Vagina (tissue), 2 donors: Measurements from ENCODE around the gene CHN2. TPM values are rescaled to one million over a fixed set of nuclear protein-coding genes. Genes with fewer than 3 reads are reported as not detected.

ENCODE experiments used
- DNase-seq, 2 donors: peaks; one replicate each; pipeline ENCODE4 v3.0.0-alpha.2; 2017; ENCODE audit errors: extremely low spot score in 2 of 2
- H3K27ac ChIP-seq: fragments of 200-600 bp; sonication (generic); one replicate; pipeline ENCODE4 v1.5.1; 2019
- H3K27me3 ChIP-seq: fragments of 200-600 bp; sonication (generic); one replicate; pipeline ENCODE4 v1.5.1; 2019
- H3K36me3 ChIP-seq, 2 donors: fragments of 200-600 bp; sonication (generic); one replicate each; pipeline ENCODE4 v1.5.1; 2017 to 2019
- H3K4me1 ChIP-seq: fragments of 200-600 bp; sonication (generic); one replicate; pipeline ENCODE4 v1.5.1; 2019
- H3K4me3 ChIP-seq, 2 donors: fragments of 200-600 bp; sonication (generic); 1 replicate in 1 of 2; 2 replicates in 1 of 2; pipeline ENCODE4 v1.5.1; 2016 to 2019
- H3K9me3 ChIP-seq: fragments of 200-600 bp; sonication (generic); one replicate; pipeline ENCODE4 v1.5.1; 2019
- POLR2A ChIP-seq, 2 donors: fragments of 450-650 bp; IDR thresholded peaks; one replicate each; pipeline ENCODE4 v1.6.1; 2017; ENCODE audit warnings: antibody characterized with exemption in 2 of 2, mild to moderate bottlenecking in 2 of 2, moderate library complexity in 2 of 2
- POLR2AphosphoS5 ChIP-seq, 2 donors: sonication (generic); formaldehyde crosslinking; IDR thresholded peaks; one replicate each; pipeline ENCODE4 v1.9.0; 2017; ENCODE audit warnings: antibody characterized with exemption in 2 of 2, mild to moderate bottlenecking in 2 of 2, low read depth in 1 of 2; ENCODE audit not compliant: insufficient read depth in 1 of 2
- intact Hi-C: fragments of 100-400 bp; cut with DNase I; formaldehyde crosslinking; loops from one replicate; pipeline ENCODE4 v1.15.1; 2023
- total RNA-seq: library from RNA; depleted of rRNA; stranded (reverse); fragments of >200 nt; gene quantifications from one replicate; pipeline ENCODE4 v1.2.3, GENCODE V29; 2016
- TF ChIP-seq, protein P1 (sequence below), 3 experiments: fragments of 450-650 bp in 2 of 3; fragments of 200-600 bp in 1 of 3; sonication (generic) in 1 of 3; IDR thresholded peaks; one replicate each; pipeline ENCODE4 v1.5.1; 2017 to 2019; ENCODE audit warnings: antibody characterized with exemption in 3 of 3, mild to moderate bottlenecking in 2 of 3, moderate library complexity in 2 of 3

CHN2 gene
- total RNA-seq, 1 donor from 2014 or later: 11.0 TPM

DNA sequence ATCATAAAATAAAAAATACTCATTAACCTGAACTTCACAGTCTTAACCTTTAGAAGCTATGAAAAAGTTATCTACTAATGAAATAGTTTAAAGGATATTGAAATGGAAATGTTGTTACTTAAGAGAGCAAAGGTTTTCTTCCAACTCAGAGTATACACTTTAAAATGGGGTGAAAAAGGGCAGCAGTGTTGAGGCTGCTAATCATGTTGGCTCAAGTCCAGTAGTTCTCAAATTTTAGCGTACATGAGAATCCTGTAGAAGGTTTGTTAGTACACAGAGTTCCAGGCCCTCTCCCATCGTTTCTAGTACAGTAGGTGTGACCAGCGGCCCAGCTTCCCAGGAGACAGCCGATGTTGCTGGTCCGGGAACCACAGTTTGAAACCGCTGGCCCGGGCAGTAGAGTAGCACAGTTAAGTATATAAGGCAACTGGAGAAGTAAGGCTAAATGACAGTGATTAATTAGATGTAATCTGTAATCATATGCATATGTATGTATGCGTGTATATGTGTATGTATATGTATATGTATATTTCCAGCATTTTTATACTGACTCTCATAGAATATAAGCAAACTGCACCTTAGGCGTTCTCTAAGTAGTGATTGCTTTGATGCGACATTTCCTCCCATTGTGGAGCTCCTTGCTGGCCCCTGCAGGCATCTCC is 221.8 kb downstream of the CHN2 start:
- TF ChIP-seq POLR2A (IDR thresholded peaks at IDR 0.05) (no peak), POLR2AphosphoS5 (IDR thresholded peaks at IDR 0.05; ENCODE audit: insufficient read depth in 1 of 2, low read depth in 1 of 2) (no peak)
- TF ChIP-seq, protein P1, sequence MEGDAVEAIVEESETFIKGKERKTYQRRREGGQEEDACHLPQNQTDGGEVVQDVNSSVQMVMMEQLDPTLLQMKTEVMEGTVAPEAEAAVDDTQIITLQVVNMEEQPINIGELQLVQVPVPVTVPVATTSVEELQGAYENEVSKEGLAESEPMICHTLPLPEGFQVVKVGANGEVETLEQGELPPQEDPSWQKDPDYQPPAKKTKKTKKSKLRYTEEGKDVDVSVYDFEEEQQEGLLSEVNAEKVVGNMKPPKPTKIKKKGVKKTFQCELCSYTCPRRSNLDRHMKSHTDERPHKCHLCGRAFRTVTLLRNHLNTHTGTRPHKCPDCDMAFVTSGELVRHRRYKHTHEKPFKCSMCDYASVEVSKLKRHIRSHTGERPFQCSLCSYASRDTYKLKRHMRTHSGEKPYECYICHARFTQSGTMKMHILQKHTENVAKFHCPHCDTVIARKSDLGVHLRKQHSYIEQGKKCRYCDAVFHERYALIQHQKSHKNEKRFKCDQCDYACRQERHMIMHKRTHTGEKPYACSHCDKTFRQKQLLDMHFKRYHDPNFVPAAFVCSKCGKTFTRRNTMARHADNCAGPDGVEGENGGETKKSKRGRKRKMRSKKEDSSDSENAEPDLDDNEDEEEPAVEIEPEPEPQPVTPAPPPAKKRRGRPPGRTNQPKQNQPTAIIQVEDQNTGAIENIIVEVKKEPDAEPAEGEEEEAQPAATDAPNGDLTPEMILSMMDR (IDR thresholded peaks at IDR 0.05): no peak
- H3K27me3 ChIP-seq: no peaks in the 10 kb centered on the region
- no peaks in the 10 kb centered on the region for H3K9me3 ChIP-seq

DNA sequence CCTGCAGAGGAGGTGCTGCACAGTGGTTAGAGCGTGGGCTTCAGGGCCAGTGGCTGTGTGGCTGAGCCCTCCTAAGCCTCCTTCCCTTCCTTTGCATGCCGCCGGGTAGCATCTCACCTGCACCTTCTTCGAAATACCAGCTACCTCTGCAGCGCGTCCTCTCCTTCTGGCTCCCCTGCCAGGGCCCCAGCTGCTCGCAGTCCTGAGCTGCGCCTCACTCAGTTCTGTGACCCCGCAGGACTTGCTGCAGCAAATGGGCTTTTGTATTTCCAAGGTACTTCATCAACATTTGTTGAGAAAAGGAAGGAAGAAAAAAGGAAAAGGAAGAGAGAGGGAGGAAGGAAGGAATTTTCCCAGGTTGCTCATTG is 222.3 kb downstream of the CHN2 start:
- no peak for DNase-seq
- Histone ChIP-seq H3K27ac (no peak overlapping the region), H3K27me3 (no peaks in the 10 kb centered on the region), H3K4me1 (peaks cover 6% of the 10 kb centered on the region), H3K36me3 (no peaks in the 10 kb centered on the region), H3K9me3 (no peaks in the 10 kb centered on the region), H3K4me3 (no peak overlapping the region)
- TF ChIP-seq POLR2AphosphoS5 (IDR thresholded peaks at IDR 0.05; ENCODE audit: insufficient read depth in 1 of 2, low read depth in 1 of 2): no peak
- TF ChIP-seq, protein P1 (IDR thresholded peaks at IDR 0.05): no peak
- no peak for TF ChIP-seq POLR2A (IDR thresholded peaks at IDR 0.05)
- intact Hi-C loops: no loop called here

More for the DNA sequence above, 221.8 kb downstream of the CHN2 start:
- no peak overlapping the region for H3K27ac ChIP-seq
- H3K4me1 ChIP-seq: peaks cover 6% of the 10 kb centered on the region
- H3K4me3 ChIP-seq: no peak overlapping the region
- intact Hi-C loops: no loop called here
- H3K36me3 ChIP-seq: no peaks in the 10 kb centered on the region
- no peak for DNase-seq

DNA sequence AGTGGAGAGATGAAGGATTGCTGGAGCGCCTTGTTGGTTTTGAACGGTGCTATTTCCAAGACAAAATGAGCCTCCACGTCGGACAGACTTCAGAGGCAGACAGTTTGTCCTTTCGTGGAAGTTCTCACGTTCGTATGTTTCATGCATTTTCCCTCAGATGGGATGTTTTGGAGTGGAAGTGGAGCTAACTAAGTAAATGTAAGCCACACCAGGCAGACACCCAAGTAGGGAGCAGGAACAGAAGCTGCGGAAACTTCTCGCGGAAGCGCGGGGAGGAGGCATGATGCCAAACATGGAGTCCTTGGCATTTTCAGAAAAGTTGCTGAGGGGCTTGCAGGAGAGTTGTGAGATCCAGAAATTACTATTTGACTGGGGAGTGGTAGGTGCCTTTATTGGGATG is 223.5 kb downstream of the CHN2 start:
- Histone ChIP-seq H3K36me3 (no peaks in the 10 kb centered on the region), H3K27me3 (no peaks in the 10 kb centered on the region), H3K27ac (no peak overlapping the region), H3K9me3 (no peaks in the 10 kb centered on the region), H3K4me1 (peaks cover 2% of the 10 kb centered on the region), H3K4me3 (no peak overlapping the region)
- TF ChIP-seq POLR2AphosphoS5 (IDR thresholded peaks at IDR 0.05; ENCODE audit: insufficient read depth in 1 of 2, low read depth in 1 of 2): no peak
- no peak for TF ChIP-seq POLR2A (IDR thresholded peaks at IDR 0.05)
- TF ChIP-seq, protein P1 (IDR thresholded peaks at IDR 0.05): no peak
- no peak for DNase-seq
- intact Hi-C loops: no loop called here

- no peak overlapping the region for H3K4me3 ChIP-seq
- intact Hi-C loops: no loop called here
- no peak overlapping the region for H3K27ac ChIP-seq
- no peak for TF ChIP-seq POLR2A (IDR thresholded peaks at IDR 0.05)
- TF ChIP-seq, protein P1 (IDR thresholded peaks at IDR 0.05): no peak
- no peaks in the 10 kb centered on the region for H3K36me3 ChIP-seq
- H3K9me3 ChIP-seq: no peaks in the 10 kb centered on the region
- DNase-seq: no peak
- no peaks in the 10 kb centered on the region for H3K27me3 ChIP-seq
- no peaks in the 10 kb centered on the region for H3K4me1 ChIP-seq
These were observed 224.1 kb downstream of the CHN2 start for GRCh38 chr7:29418651-29419050.

- H3K27ac ChIP-seq: no peak overlapping the region
- no peaks in the 10 kb centered on the region for H3K4me1 ChIP-seq
- intact Hi-C loops: no loop called here
- H3K27me3 ChIP-seq: no peaks in the 10 kb centered on the region
- no peak overlapping the region for H3K4me3 ChIP-seq
- H3K9me3 ChIP-seq: no peaks in the 10 kb centered on the region
- TF ChIP-seq POLR2AphosphoS5 (IDR thresholded peaks at IDR 0.05; ENCODE audit: insufficient read depth in 1 of 2, low read depth in 1 of 2): no peak
- TF ChIP-seq POLR2A (IDR thresholded peaks at IDR 0.05): no peak
- TF ChIP-seq, protein P1 (IDR thresholded peaks at IDR 0.05): no peak
- DNase-seq: no peak
- H3K36me3 ChIP-seq: no peaks in the 10 kb centered on the region
These were observed 225.4 kb downstream of the CHN2 start for GRCh38 chr7:29420011-29420410.
